Neural cell (in vitro differentiated cells): ENCODE measurements around the gene TGIF2. TPM values are rescaled to one million over a fixed set of nuclear protein-coding genes. Genes with fewer than 3 reads are reported as not detected.

ENCODE experiments used
- H2AFZ ChIP-seq: fragments of 200-600, 300-800 bp; sonication (generic), shearing (Covaris generic); 2 replicates; pipeline ENCODE4 v1.6.0; 2014; ENCODE audit warnings: low read depth, mild to moderate bottlenecking, antibody characterized with exemption, low read length, moderate library complexity
- H3F3A ChIP-seq: fragments of 200-600 bp; shearing (Covaris generic); 2 replicates; pipeline ENCODE4 v1.6.1; 2016; ENCODE audit warnings: mild to moderate bottlenecking, moderate library complexity, mixed read lengths, antibody characterized with exemption, low read length; ENCODE audit not compliant: insufficient read depth, poor library complexity, severe bottlenecking
- H3K27ac ChIP-seq: fragments of 200-600, 300-800 bp; sonication (generic), shearing (Covaris generic); 2 replicates; pipeline ENCODE4 v1.5.1; 2014; ENCODE audit warnings: mild to moderate bottlenecking, low read length, moderate library complexity
- H3K27me3 ChIP-seq: fragments of 300-800, 200-600 bp; sonication (generic), shearing (Covaris generic); 2 replicates; pipeline ENCODE4 v1.6.0; 2014; ENCODE audit warnings: mild to moderate bottlenecking, low read depth, low read length, moderate library complexity; ENCODE audit not compliant: insufficient read depth
- H3K36me3 ChIP-seq: fragments of 300-800, 200-600 bp; sonication (generic), shearing (Covaris generic); 2 replicates; pipeline ENCODE4 v1.5.1; 2014; ENCODE audit warnings: mild to moderate bottlenecking, antibody characterized with exemption, low read length, moderate library complexity; ENCODE audit not compliant: insufficient read depth
- H3K4me2 ChIP-seq: fragments of 300-800, 200-600 bp; sonication (generic), shearing (Covaris generic); 2 replicates; pipeline ENCODE4 v1.6.0; 2014; ENCODE audit warnings: mild to moderate bottlenecking, low read length
- H3K4me3 ChIP-seq: fragments of 300-800, 200-600 bp; sonication (generic), shearing (Covaris generic); 2 replicates; pipeline ENCODE4 v1.5.1; 2014; ENCODE audit warnings: mild to moderate bottlenecking, low read length, moderate library complexity
- H3K79me2 ChIP-seq: fragments of 200-600 bp; shearing (Covaris generic); replicated peaks from 2 replicates; pipeline ENCODE4 v1.6.0; 2014; ENCODE audit warnings: mild to moderate bottlenecking, low read length, moderate library complexity; ENCODE audit not compliant: insufficient read depth
- H3K9ac ChIP-seq: fragments of 300-800, 200-600 bp; sonication (generic), shearing (Covaris generic); 2 replicates; pipeline ENCODE4 v1.6.1; 2016; ENCODE audit warnings: mild to moderate bottlenecking, low read length, mixed read lengths
- H3K9me2 ChIP-seq: fragments of 200-600 bp; shearing (Covaris generic); 2 replicates; pipeline ENCODE4 v1.6.1; 2016; ENCODE audit warnings: mild to moderate bottlenecking, low read length, mixed read lengths; ENCODE audit not compliant: insufficient read depth
- H3K9me3 ChIP-seq: fragments of 200-600, 300-800 bp; sonication (generic), shearing (Covaris generic); 2 replicates; pipeline ENCODE4 v1.6.1; 2016; ENCODE audit warnings: mild to moderate bottlenecking, mixed run types, low read length, moderate library complexity, mixed read lengths
- H4K20me1 ChIP-seq: fragments of 200-600 bp; shearing (Covaris generic); 2 replicates; pipeline ENCODE4 v1.6.1; 2016; ENCODE audit warnings: mild to moderate bottlenecking, mixed run types; ENCODE audit not compliant: insufficient read depth
- EP300 ChIP-seq: fragments of 450-650 bp; conservative IDR thresholded peaks from 2 replicates; pipeline ENCODE4 v1.6.1; 2014; ENCODE audit warnings: antibody characterized with exemption, mild to moderate bottlenecking, moderate library complexity; ENCODE audit not compliant: poor library complexity, severe bottlenecking
- EZH2 ChIP-seq: fragments of 200-600, 300-800 bp; shearing (Covaris generic), sonication (generic); IDR thresholded peaks from 2 replicates; pipeline ENCODE4 v1.6.1; 2014; ENCODE audit warnings: antibody characterized with exemption, low read length, borderline replicate concordance, mild to moderate bottlenecking; ENCODE audit not compliant: insufficient read depth, poor library complexity, severe bottlenecking
- MXI1 ChIP-seq: fragments of 450-650 bp; conservative IDR thresholded peaks from 2 replicates; pipeline ENCODE4 v1.6.1; 2014; ENCODE audit warnings: antibody characterized with exemption, mild to moderate bottlenecking; ENCODE audit not compliant: poor library complexity, severe bottlenecking
- POLR2AphosphoS5 ChIP-seq: IDR thresholded peaks from 2 replicates; pipeline ENCODE4 v1.6.1; 2012
- RAD21 ChIP-seq: fragments of 450-650 bp; conservative IDR thresholded peaks from 2 replicates; pipeline ENCODE4 v1.6.1; 2014; ENCODE audit warnings: antibody characterized with exemption, mild to moderate bottlenecking, moderate library complexity
- SMC3 ChIP-seq: fragments of 450-650 bp; conservative IDR thresholded peaks from 2 replicates; pipeline ENCODE4 v1.6.1; 2014; ENCODE audit warnings: antibody characterized with exemption, mild to moderate bottlenecking, moderate library complexity; ENCODE audit not compliant: poor library complexity
- TAF1 ChIP-seq: IDR thresholded peaks from 2 replicates; pipeline ENCODE4 v1.6.1; 2012; ENCODE audit warnings: low read depth
- polyA plus RNA-seq: library from polyadenylated mRNA; depleted of rRNA; stranded (reverse); fragments of >200 nt; gene quantifications from 2 replicates; pipeline ENCODE4 v1.2.3, GENCODE V29; 2014
- TF ChIP-seq, protein P1 (sequence below): IDR thresholded peaks from 2 replicates; pipeline ENCODE4 v1.6.1; 2012; ENCODE audit warnings: borderline replicate concordance
- TF ChIP-seq, protein P2 (sequence below): fragments of 450-650 bp; IDR thresholded peaks from 2 replicates; pipeline ENCODE4 v1.5.1; 2014; ENCODE audit warnings: antibody characterized with exemption, mild to moderate bottlenecking, moderate library complexity; ENCODE audit not compliant: poor library complexity, severe bottlenecking

TGIF2 gene
- polyA plus RNA-seq, 1 donor from 2014 or later = 3.3 TPM

DNA sequence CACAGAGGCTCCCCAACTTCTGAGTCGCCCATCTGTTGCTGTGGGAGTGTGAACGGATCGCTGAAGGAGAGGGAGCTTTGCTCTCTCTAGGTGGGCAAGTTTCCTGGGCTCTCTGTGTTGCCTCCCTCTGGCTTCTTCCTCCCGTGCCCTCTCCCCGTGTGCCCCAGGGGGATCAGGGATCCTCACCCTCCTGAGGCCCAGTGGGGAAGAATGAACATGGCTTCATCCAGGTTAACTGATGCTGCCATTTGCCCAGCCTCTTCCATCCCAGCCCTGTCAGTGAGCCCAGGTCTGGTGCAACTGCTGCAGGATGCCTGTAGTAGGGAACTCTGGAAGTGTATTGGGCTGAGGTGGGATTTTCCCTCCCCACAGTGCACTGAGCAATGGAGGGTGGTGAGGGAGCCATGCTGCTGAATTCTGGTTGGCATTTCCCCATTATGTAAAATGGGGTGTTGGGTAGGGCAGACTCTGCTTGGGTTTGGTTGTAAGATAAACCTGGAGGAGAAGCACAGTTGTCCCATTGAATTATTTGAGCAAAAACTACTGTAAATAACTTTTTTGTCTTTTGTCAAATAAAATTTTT lies 20.0 kb downstream of the TGIF2 start:
- no peaks in the 10 kb centered on the region for H3K27me3 ChIP-seq
- H3K36me3 ChIP-seq = no peaks in the 10 kb centered on the region
- no peaks in the 10 kb centered on the region for H3K9me3 ChIP-seq
- no peaks in the 10 kb centered on the region for H3F3A ChIP-seq
- H4K20me1 ChIP-seq = no peaks in the 10 kb centered on the region
- TF ChIP-seq, protein P1, sequence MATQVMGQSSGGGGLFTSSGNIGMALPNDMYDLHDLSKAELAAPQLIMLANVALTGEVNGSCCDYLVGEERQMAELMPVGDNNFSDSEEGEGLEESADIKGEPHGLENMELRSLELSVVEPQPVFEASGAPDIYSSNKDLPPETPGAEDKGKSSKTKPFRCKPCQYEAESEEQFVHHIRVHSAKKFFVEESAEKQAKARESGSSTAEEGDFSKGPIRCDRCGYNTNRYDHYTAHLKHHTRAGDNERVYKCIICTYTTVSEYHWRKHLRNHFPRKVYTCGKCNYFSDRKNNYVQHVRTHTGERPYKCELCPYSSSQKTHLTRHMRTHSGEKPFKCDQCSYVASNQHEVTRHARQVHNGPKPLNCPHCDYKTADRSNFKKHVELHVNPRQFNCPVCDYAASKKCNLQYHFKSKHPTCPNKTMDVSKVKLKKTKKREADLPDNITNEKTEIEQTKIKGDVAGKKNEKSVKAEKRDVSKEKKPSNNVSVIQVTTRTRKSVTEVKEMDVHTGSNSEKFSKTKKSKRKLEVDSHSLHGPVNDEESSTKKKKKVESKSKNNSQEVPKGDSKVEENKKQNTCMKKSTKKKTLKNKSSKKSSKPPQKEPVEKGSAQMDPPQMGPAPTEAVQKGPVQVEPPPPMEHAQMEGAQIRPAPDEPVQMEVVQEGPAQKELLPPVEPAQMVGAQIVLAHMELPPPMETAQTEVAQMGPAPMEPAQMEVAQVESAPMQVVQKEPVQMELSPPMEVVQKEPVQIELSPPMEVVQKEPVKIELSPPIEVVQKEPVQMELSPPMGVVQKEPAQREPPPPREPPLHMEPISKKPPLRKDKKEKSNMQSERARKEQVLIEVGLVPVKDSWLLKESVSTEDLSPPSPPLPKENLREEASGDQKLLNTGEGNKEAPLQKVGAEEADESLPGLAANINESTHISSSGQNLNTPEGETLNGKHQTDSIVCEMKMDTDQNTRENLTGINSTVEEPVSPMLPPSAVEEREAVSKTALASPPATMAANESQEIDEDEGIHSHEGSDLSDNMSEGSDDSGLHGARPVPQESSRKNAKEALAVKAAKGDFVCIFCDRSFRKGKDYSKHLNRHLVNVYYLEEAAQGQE = no peak
- TF ChIP-seq POLR2AphosphoS5 (no peak), EP300 (no peak), SMC3 (no peak), RAD21 (no peak), TAF1 (no peak), MXI1 (no peak), EZH2 (no peak)
- TF ChIP-seq, protein P2, sequence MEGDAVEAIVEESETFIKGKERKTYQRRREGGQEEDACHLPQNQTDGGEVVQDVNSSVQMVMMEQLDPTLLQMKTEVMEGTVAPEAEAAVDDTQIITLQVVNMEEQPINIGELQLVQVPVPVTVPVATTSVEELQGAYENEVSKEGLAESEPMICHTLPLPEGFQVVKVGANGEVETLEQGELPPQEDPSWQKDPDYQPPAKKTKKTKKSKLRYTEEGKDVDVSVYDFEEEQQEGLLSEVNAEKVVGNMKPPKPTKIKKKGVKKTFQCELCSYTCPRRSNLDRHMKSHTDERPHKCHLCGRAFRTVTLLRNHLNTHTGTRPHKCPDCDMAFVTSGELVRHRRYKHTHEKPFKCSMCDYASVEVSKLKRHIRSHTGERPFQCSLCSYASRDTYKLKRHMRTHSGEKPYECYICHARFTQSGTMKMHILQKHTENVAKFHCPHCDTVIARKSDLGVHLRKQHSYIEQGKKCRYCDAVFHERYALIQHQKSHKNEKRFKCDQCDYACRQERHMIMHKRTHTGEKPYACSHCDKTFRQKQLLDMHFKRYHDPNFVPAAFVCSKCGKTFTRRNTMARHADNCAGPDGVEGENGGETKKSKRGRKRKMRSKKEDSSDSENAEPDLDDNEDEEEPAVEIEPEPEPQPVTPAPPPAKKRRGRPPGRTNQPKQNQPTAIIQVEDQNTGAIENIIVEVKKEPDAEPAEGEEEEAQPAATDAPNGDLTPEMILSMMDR = no peak
- no peak overlapping the region for H2AFZ ChIP-seq
- H3K4me3 ChIP-seq = no peak overlapping the region
- no peaks in the 10 kb centered on the region for H3K79me2 ChIP-seq
- no peak overlapping the region for H3K27ac ChIP-seq
- H3K9me2 ChIP-seq = no peaks in the 10 kb centered on the region
- H3K4me2 ChIP-seq = no peak overlapping the region
- H3K9ac ChIP-seq = no peak overlapping the region

DNA sequence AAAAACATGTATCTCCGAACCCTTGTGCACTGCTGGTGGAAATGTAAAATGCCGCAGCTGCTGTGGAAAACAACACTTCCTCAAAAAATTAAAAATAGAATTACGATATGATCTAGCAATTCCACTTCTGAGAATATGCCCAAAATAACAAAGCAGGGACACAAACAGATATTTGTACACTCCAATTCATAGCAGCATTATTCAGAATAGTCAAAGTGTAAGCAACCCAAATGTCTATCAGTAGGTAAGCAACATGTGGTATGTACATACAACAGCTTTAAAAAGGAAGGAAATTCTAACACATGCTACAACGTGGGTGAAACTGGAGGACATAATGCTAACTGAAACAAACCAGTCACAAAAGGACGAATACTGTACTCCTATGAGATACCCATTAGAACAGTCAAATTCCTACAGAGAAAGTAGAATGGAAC lies 26.5 kb downstream of the TGIF2 start:
- Histone ChIP-seq H3K9me3 (no peaks in the 10 kb centered on the region), H4K20me1 (no peaks in the 10 kb centered on the region), H3K9me2 (no peaks in the 10 kb centered on the region), H3K4me3 (no peak overlapping the region), H3K79me2 (no peaks in the 10 kb centered on the region), H2AFZ (no peak overlapping the region), H3K4me2 (no peak overlapping the region), H3K36me3 (no peaks in the 10 kb centered on the region), H3K27me3 (no peaks in the 10 kb centered on the region), H3K9ac (no peak overlapping the region), H3F3A (no peaks in the 10 kb centered on the region), H3K27ac (no peak overlapping the region)
- TF ChIP-seq POLR2AphosphoS5 (no peak), SMC3 (no peak), EZH2 (no peak), RAD21 (no peak), TAF1 (no peak)
- TF ChIP-seq, protein P1 = no peak
- TF ChIP-seq, protein P2 = no peak
